HEK293 (cell line): ENCODE data around the gene C10orf67.

Experiments
- CTCF ChIA-PET: fragments of 350-600 bp; formaldehyde crosslinking; extraction: SDS; loops from one replicate; lab custom pipeline; 2021; ENCODE audit warnings: antibody characterized with exemption; lab: Yijun Ruan, JAX
- POLR2A ChIA-PET: fragments of 300-600 bp; formaldehyde crosslinking; extraction: SDS; loops from one replicate; lab custom pipeline; 2020; ENCODE audit warnings: antibody characterized with exemption, inconsistent platforms; lab: Yijun Ruan, JAX
- H3K27ac ChIP-seq: fragments of 200-500 bp; sonication (Bioruptor generic); 2 replicates; pipeline ENCODE4 v1.5.1; 2014; ENCODE audit warnings: low read depth, low read length, control low read depth, inconsistent platforms; ENCODE audit errors: extremely low read depth
- H3K36me3 ChIP-seq, 2 experiments: fragments of 200-500 bp in 1 of 2; sonication (Bioruptor generic) in 1 of 2; 1 replicate in 1 of 2; 2 replicates in 1 of 2; pipeline ENCODE4 v1.5.1; 2014 to 2017; ENCODE audit warnings: inconsistent platforms in 2 of 2, low read length in 2 of 2; ENCODE audit not compliant: control insufficient read depth in 2 of 2, insufficient read depth in 1 of 2
- H3K4me1 ChIP-seq: fragments of 200-500 bp; sonication (Bioruptor generic); 2 replicates; pipeline ENCODE4 v1.5.1; 2014; ENCODE audit warnings: mild to moderate bottlenecking, low read length, inconsistent platforms; ENCODE audit not compliant: control insufficient read depth, insufficient read depth
- H3K4me3 ChIP-seq: 2 replicates; pipeline ENCODE4 v1.5.1; 2011; ENCODE audit warnings: low read depth, mild to moderate bottlenecking, control low read depth, low read length, moderate library complexity
- H3K9me3 ChIP-seq: fragments of 200-500 bp; sonication (Bioruptor generic); 2 replicates; pipeline ENCODE4 v1.5.1; 2014; ENCODE audit warnings: low read depth, low read length, inconsistent platforms; ENCODE audit not compliant: control insufficient read depth, insufficient read depth
- CTCF ChIP-seq: fragments of 450-650 bp; formaldehyde crosslinking; IDR thresholded peaks from 2 replicates; pipeline ENCODE4 v1.5.1; 2016; ENCODE audit warnings: missing biosample characterization, missing genetic modification characterization
- HIC1 ChIP-seq: fragments of 450-650 bp; formaldehyde crosslinking; IDR thresholded peaks from 2 replicates; pipeline ENCODE4 v1.5.1; 2016; ENCODE audit warnings: missing biosample characterization, missing genetic modification characterization
- ZNF221 ChIP-seq: fragments of 450-650 bp; formaldehyde crosslinking; IDR thresholded peaks from 2 replicates; pipeline ENCODE4 v1.5.1; 2017; ENCODE audit warnings: missing biosample characterization, missing genetic modification characterization, borderline replicate concordance
- ZNF280C ChIP-seq: fragments of 450-650 bp; formaldehyde crosslinking; IDR thresholded peaks from 2 replicates; pipeline ENCODE4 v1.5.1; 2016; ENCODE audit warnings: missing biosample characterization, missing genetic modification characterization
- ZNF350 ChIP-seq: fragments of 450-650 bp; formaldehyde crosslinking; IDR thresholded peaks from 2 replicates; pipeline ENCODE4 v1.5.0; 2017; ENCODE audit warnings: missing biosample characterization, mild to moderate bottlenecking, missing genetic modification characterization
- ZNF449 ChIP-seq: fragments of 450-650 bp; formaldehyde crosslinking; IDR thresholded peaks from 2 replicates; pipeline ENCODE4 v1.5.1; 2017; ENCODE audit warnings: missing biosample characterization, mild to moderate bottlenecking, missing genetic modification characterization, moderate library complexity
- ZNF473 ChIP-seq: fragments of 450-650 bp; formaldehyde crosslinking; IDR thresholded peaks from 2 replicates; pipeline ENCODE4 v1.5.1; 2017; ENCODE audit warnings: missing biosample characterization, missing genetic modification characterization
- ZNF518A ChIP-seq: fragments of 450-650 bp; formaldehyde crosslinking; conservative IDR thresholded peaks from 2 replicates; pipeline ENCODE4 v1.5.1; 2016; ENCODE audit warnings: low read depth, missing biosample characterization, missing genetic modification characterization
- ZNF548 ChIP-seq: fragments of 450-650 bp; formaldehyde crosslinking; IDR thresholded peaks from 2 replicates; pipeline ENCODE4 v1.5.1; 2016; ENCODE audit warnings: missing biosample characterization, missing genetic modification characterization
- ZNF560 ChIP-seq: fragments of 450-650 bp; formaldehyde crosslinking; IDR thresholded peaks from 2 replicates; pipeline ENCODE4 v1.5.1; 2017; ENCODE audit warnings: missing biosample characterization, missing genetic modification characterization, borderline replicate concordance
- ZNF629 ChIP-seq: fragments of 450-650 bp; formaldehyde crosslinking; IDR thresholded peaks from 2 replicates; pipeline ENCODE4 v1.5.1; 2017; ENCODE audit warnings: missing biosample characterization, missing genetic modification characterization
- ZNF677 ChIP-seq: fragments of 450-650 bp; IDR thresholded peaks from 2 replicates; pipeline ENCODE4 v1.5.0; 2018; ENCODE audit warnings: missing biosample characterization, mild to moderate bottlenecking, missing genetic modification characterization, moderate library complexity

Gene C10orf67

GRCh38 chr10:23204773-23205172 is 139.8 kb downstream of the C10orf67 start:
- H3K4me1 ChIP-seq: no peaks in the 10 kb centered on the region
- H3K4me3 ChIP-seq: no peak overlapping the region
- ChIA-PET POLR2A (no interaction called here), CTCF (no interaction called here)
- no peaks in the 10 kb centered on the region for H3K9me3 ChIP-seq
- no peak for TF ChIP-seq ZNF473 (tag by site-specific recombination)
- no peak for TF ChIP-seq ZNF677 (tag by site-specific recombination)
- no peak for TF ChIP-seq ZNF560 (tag by site-specific recombination)
- TF ChIP-seq ZNF221 (tag by site-specific recombination): no peak
- no peak for TF ChIP-seq ZNF518A (tag by site-specific recombination)
- no peaks in the 10 kb centered on the region for H3K36me3 ChIP-seq
- H3K27ac ChIP-seq: no peak overlapping the region

GRCh38 chr10:23203369-23204325 is 140.9 kb downstream of the C10orf67 start:
- Histone ChIP-seq H3K36me3 (no peaks in the 10 kb centered on the region), H3K4me3 (no peak overlapping the region), H3K9me3 (no peaks in the 10 kb centered on the region), H3K27ac (no peak overlapping the region), H3K4me1 (no peaks in the 10 kb centered on the region; the same call in 1 of the 2 replicates)
- TF ChIP-seq ZNF350 (tag by site-specific recombination) (no peak), ZNF629 (tag by site-specific recombination) (no peak)
- ChIA-PET CTCF (interaction anchor here (0.6 to 0.7 kb wide), 2 partner anchors 46 to 158 kb away, joined by 3 to 5 read pairs; no protein-coding TSS in a partner anchor), POLR2A (no interaction called here)

GRCh38 chr10:23202779-23203178 is 141.8 kb downstream of the C10orf67 start:
- no peaks in the 10 kb centered on the region for H3K36me3 ChIP-seq
- no peaks in the 10 kb centered on the region; the same call in 1 of the 2 replicates for H3K4me1 ChIP-seq
- ChIA-PET CTCF (interaction anchor here (0.7 kb wide), 1 partner anchor 45 kb away, joined by 5 read pairs; no protein-coding TSS in a partner anchor), POLR2A (no interaction called here)
- H3K9me3 ChIP-seq: no peaks in the 10 kb centered on the region
- H3K27ac ChIP-seq: no peak overlapping the region
- no peak overlapping the region for H3K4me3 ChIP-seq
- TF ChIP-seq ZNF449 (tag by site-specific recombination) (no peak), CTCF (no peak), ZNF280C (tag by site-specific recombination) (no peak), HIC1 (tag by site-specific recombination) (no peak), ZNF548 (tag by site-specific recombination) (no peak)
